ENCODE data around the gene TLN1. TPM values are rescaled to one million over a fixed set of nuclear protein-coding genes. Genes with fewer than 3 reads are reported as not detected.

The TLN1 gene

GRCh38 chr9:35650341-35651158, 81.4 kb downstream of the TLN1 start, which contains the start of gene SIT1:
Gene SIT1, minus strand, starts transcription at chr9:35650931. Its CDS starts 78 bp downstream, at chr9:35650853.
- no peak for DNase-seq (ENCODE audit: low read depth in 1 of 2, low spot score in 1 of 2)
- TF ChIP-seq, protein P1, sequence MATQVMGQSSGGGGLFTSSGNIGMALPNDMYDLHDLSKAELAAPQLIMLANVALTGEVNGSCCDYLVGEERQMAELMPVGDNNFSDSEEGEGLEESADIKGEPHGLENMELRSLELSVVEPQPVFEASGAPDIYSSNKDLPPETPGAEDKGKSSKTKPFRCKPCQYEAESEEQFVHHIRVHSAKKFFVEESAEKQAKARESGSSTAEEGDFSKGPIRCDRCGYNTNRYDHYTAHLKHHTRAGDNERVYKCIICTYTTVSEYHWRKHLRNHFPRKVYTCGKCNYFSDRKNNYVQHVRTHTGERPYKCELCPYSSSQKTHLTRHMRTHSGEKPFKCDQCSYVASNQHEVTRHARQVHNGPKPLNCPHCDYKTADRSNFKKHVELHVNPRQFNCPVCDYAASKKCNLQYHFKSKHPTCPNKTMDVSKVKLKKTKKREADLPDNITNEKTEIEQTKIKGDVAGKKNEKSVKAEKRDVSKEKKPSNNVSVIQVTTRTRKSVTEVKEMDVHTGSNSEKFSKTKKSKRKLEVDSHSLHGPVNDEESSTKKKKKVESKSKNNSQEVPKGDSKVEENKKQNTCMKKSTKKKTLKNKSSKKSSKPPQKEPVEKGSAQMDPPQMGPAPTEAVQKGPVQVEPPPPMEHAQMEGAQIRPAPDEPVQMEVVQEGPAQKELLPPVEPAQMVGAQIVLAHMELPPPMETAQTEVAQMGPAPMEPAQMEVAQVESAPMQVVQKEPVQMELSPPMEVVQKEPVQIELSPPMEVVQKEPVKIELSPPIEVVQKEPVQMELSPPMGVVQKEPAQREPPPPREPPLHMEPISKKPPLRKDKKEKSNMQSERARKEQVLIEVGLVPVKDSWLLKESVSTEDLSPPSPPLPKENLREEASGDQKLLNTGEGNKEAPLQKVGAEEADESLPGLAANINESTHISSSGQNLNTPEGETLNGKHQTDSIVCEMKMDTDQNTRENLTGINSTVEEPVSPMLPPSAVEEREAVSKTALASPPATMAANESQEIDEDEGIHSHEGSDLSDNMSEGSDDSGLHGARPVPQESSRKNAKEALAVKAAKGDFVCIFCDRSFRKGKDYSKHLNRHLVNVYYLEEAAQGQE (IDR thresholded peaks at IDR 0.05; ENCODE audit: insufficient replicate concordance, low read depth) = no peak
- TF ChIP-seq SPI1 (IDR thresholded peaks at IDR 0.05; ENCODE audit: borderline replicate concordance, low read depth) = no peak
- TF ChIP-seq GABPA (IDR thresholded peaks at IDR 0.05; ENCODE audit: low read depth) = no peak
- no peak for TF ChIP-seq POLR2AphosphoS5 (IDR thresholded peaks at IDR 0.05; ENCODE audit: low read depth)
- TF ChIP-seq, protein P2, sequence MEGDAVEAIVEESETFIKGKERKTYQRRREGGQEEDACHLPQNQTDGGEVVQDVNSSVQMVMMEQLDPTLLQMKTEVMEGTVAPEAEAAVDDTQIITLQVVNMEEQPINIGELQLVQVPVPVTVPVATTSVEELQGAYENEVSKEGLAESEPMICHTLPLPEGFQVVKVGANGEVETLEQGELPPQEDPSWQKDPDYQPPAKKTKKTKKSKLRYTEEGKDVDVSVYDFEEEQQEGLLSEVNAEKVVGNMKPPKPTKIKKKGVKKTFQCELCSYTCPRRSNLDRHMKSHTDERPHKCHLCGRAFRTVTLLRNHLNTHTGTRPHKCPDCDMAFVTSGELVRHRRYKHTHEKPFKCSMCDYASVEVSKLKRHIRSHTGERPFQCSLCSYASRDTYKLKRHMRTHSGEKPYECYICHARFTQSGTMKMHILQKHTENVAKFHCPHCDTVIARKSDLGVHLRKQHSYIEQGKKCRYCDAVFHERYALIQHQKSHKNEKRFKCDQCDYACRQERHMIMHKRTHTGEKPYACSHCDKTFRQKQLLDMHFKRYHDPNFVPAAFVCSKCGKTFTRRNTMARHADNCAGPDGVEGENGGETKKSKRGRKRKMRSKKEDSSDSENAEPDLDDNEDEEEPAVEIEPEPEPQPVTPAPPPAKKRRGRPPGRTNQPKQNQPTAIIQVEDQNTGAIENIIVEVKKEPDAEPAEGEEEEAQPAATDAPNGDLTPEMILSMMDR (IDR thresholded peaks at IDR 0.05; ENCODE audit: insufficient read depth, low read length) = no peak
- H3K4me3 ChIP-seq (replicated peaks; ENCODE audit: insufficient read depth, low read length) = no peak within 1 kb of the TSS
- H3K27ac ChIP-seq (replicated peaks) = peak within 1 kb of the TSS; percentile 64
- H3K27me3 ChIP-seq (ENCODE audit: insufficient read depth, poor library complexity, severe bottlenecking) = no peaks in the 10 kb centered on the region

- H3K4me3 ChIP-seq (replicated peaks; ENCODE audit: insufficient read depth, low read length) = no peak overlapping the region
- DNase-seq (ENCODE audit: low read depth in 1 of 2, low spot score in 1 of 2) = peak; percentile 59
- H3K27me3 ChIP-seq (ENCODE audit: insufficient read depth, poor library complexity, severe bottlenecking) = no peaks in the 10 kb centered on the region
- TF ChIP-seq POLR2AphosphoS5 (IDR thresholded peaks at IDR 0.05; ENCODE audit: low read depth) (no peak), GABPA (IDR thresholded peaks at IDR 0.05; ENCODE audit: low read depth) (no peak), SPI1 (IDR thresholded peaks at IDR 0.05; ENCODE audit: borderline replicate concordance, low read depth) (peak; percentile 82)
- TF ChIP-seq, protein P1 (IDR thresholded peaks at IDR 0.05; ENCODE audit: insufficient replicate concordance, low read depth) = no peak
- TF ChIP-seq, protein P2 (IDR thresholded peaks at IDR 0.05; ENCODE audit: insufficient read depth, low read length) = no peak
- H3K27ac ChIP-seq (replicated peaks) = peak overlapping the region; percentile 64
Observed at GRCh38 chr9:35649431-35650340, 82.3 kb downstream of the TLN1 start.

Small RNA genes within 50 kb of the gene (microRNA-seq; reads per million reads assigned to microRNA genes)
- not detected for gene MIR6852
- gene MIR6853 = not detected
